ENCODE data around the gene SEMA4F. TPM values are rescaled to one million over a fixed set of nuclear protein-coding genes. Genes with fewer than 3 reads are reported as not detected.

Gene SEMA4F
- total RNA-seq, 4 donors from 2014 or later: 1.3 to 14.5 (median 4.8) TPM

DNA sequence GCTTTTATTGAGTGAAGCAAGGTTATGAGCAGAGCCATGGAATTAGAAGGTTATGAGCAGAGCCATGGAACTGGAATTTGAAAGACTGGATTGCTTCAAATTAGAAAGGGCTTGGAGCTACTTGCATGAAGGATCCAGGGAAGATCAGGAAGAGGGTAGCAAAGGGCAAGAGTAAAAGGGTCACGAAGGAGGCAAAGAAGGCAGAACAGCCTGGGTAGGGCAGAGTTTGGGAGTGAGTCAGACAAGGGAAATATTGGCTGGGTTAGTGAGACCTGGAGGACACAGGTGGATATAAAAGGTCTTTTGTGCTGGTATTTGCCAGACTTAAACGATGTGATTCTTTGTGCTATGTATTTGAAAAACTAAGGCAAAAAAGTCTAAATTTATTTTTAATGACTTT lies 65.0 kb downstream of the SEMA4F start:
- no peak for TF ChIP-seq POLR2A (IDR thresholded peaks at IDR 0.05)
- TF ChIP-seq, protein P1, sequence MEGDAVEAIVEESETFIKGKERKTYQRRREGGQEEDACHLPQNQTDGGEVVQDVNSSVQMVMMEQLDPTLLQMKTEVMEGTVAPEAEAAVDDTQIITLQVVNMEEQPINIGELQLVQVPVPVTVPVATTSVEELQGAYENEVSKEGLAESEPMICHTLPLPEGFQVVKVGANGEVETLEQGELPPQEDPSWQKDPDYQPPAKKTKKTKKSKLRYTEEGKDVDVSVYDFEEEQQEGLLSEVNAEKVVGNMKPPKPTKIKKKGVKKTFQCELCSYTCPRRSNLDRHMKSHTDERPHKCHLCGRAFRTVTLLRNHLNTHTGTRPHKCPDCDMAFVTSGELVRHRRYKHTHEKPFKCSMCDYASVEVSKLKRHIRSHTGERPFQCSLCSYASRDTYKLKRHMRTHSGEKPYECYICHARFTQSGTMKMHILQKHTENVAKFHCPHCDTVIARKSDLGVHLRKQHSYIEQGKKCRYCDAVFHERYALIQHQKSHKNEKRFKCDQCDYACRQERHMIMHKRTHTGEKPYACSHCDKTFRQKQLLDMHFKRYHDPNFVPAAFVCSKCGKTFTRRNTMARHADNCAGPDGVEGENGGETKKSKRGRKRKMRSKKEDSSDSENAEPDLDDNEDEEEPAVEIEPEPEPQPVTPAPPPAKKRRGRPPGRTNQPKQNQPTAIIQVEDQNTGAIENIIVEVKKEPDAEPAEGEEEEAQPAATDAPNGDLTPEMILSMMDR (IDR thresholded peaks at IDR 0.05): no peak
- intact Hi-C loops (cut with DNase I; ENCODE audit: low total_unique reads): loop anchor here (5.0 kb wide), 1 partner anchor 158 kb away; no protein-coding TSS in a partner anchor

DNA sequence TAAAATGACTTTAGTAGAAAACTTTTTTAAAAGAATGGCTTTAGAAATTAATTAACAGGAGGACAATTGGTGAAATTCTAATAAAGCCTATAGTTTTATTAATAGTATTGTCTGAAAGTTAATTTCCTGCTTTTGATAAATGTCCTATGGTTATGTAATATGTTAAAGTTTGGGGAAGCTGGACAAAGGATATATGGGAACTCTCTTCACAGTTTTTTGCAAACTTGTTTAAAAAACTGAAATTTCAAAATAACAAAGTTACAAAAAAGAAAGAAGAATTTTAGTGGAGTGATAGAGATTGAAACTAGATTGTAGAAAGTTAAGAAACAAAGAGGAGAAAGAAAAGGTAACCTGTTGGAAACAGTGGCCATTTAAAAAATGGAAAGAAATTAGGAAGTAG lies 67.3 kb downstream of the SEMA4F start:
- no peaks in the 10 kb centered on the region for H3K9me3 ChIP-seq
- no peaks in the 10 kb centered on the region for H3K36me3 ChIP-seq
- no peak for DNase-seq
- H3K27ac ChIP-seq: no peak overlapping the region
- TF ChIP-seq, protein P1 (IDR thresholded peaks at IDR 0.05): no peak
- no peak for TF ChIP-seq POLR2A (IDR thresholded peaks at IDR 0.05)
- no peaks in the 10 kb centered on the region for H3K4me1 ChIP-seq
- H3K4me3 ChIP-seq: no peak overlapping the region
- H3K27me3 ChIP-seq: no peaks in the 10 kb centered on the region
- intact Hi-C loops (cut with DNase I; ENCODE audit: low total_unique reads): no loop called here

More for the DNA sequence above, 65.0 kb downstream of the SEMA4F start:
- no peak overlapping the region for H3K27ac ChIP-seq
- peaks cover 0 to 4% of the 10 kb centered on the region in 2 donors for H3K4me1 ChIP-seq
- H3K27me3 ChIP-seq: no peaks in the 10 kb centered on the region
- DNase-seq: no peak
- H3K36me3 ChIP-seq: no peaks in the 10 kb centered on the region
- no peaks in the 10 kb centered on the region for H3K9me3 ChIP-seq
- H3K4me3 ChIP-seq: no peak overlapping the region

DNA sequence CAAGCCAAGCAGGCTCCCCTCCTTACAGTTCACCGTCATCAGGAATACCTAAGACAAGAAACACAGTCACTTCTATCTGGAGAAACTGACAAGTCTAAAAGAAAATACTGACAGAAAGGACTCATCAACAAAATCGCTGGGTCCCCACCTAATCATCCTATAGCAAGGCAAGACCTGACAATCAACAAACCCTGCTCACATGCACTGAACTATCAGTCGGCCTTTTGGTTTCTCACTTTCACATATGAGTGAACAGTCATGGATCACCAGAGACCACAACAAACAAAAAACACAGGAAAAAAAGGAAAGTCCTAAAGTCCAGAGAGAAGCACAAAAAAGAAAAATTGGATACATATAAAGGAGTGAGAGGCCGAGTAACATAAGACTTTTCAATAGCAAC lies 70.4 kb downstream of the SEMA4F start:
- no peak overlapping the region for H3K27ac ChIP-seq
- H3K9me3 ChIP-seq: no peaks in the 10 kb centered on the region
- no peak for TF ChIP-seq POLR2A (IDR thresholded peaks at IDR 0.05)
- TF ChIP-seq, protein P1 (IDR thresholded peaks at IDR 0.05): no peak
- H3K4me1 ChIP-seq: no peaks in the 10 kb centered on the region
- no peaks in the 10 kb centered on the region for H3K36me3 ChIP-seq
- no peak for DNase-seq
- intact Hi-C loops (cut with DNase I; ENCODE audit: low total_unique reads): no loop called here
- no peaks in the 10 kb centered on the region for H3K27me3 ChIP-seq
- no peak overlapping the region for H3K4me3 ChIP-seq

DNA sequence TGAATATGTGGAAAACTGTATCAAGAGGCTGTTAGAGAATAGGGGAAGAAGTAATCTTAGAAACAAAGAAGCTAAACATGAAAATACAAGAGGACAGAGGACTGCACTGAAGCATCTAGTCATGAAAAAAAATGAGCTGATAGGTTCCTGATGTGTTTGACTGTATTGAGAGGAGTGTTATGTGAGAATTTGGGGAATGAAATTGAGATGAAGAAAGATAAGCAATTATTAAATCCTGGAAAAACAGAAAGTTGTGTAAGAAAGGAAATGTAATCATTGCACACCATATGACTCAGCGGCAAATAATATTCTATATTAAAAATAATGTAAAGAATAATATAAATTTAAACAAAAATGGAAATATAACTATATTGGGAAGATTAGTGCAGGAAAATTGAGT lies 71.2 kb downstream of the SEMA4F start:
- Histone ChIP-seq H3K4me3 (no peak overlapping the region), H3K27ac (no peak overlapping the region), H3K9me3 (no peaks in the 10 kb centered on the region), H3K4me1 (no peaks in the 10 kb centered on the region), H3K36me3 (no peaks in the 10 kb centered on the region), H3K27me3 (no peaks in the 10 kb centered on the region)
- intact Hi-C loops (cut with DNase I; ENCODE audit: low total_unique reads): no loop called here
- TF ChIP-seq POLR2A (IDR thresholded peaks at IDR 0.05): no peak
- TF ChIP-seq, protein P1 (IDR thresholded peaks at IDR 0.05): no peak
- no peak for DNase-seq

DNA sequence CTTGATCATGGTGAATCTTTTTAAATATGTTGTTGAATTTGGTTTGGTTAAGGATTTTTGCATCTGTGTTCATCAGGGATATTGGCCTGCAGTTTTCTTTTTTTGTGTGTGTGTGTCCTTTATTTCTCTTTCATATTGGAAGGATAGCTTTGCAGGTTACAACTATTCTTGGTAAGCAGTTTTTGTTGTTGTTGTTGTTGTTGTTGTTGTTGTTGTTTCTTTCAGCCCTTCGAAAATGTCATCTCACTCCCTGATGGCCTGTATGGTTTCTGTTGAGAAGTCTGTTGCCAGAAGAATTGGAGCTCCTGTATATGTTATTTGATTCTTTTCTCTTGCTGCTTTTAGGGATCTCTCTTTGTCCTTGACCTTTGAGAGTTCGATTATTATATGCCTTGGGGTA lies 74.8 kb downstream of the SEMA4F start:
- TF ChIP-seq, protein P1 (IDR thresholded peaks at IDR 0.05): no peak
- no peak for TF ChIP-seq POLR2A (IDR thresholded peaks at IDR 0.05)

More for the DNA sequence above, 74.8 kb downstream of the SEMA4F start:
- no peaks in the 10 kb centered on the region for H3K36me3 ChIP-seq
- no peaks in the 10 kb centered on the region for H3K9me3 ChIP-seq
- no peak overlapping the region for H3K4me3 ChIP-seq
- intact Hi-C loops (cut with DNase I; ENCODE audit: low total_unique reads): no loop called here
- DNase-seq: no peak
- no peaks in the 10 kb centered on the region for H3K27me3 ChIP-seq
- H3K4me1 ChIP-seq: no peaks in the 10 kb centered on the region
- H3K27ac ChIP-seq: no peak overlapping the region

Measured in uterus (tissue), 4 donors.